Brain microvascular endothelial cell (primary cell): ENCODE data around the gene COA6.
"Not testable (repeated sequence)": the region's sequence is repeated elsewhere in the genome, so short reads cannot be mapped to it uniquely, and the experiment has no call there.

Experiments used
- DNase-seq: peaks from one replicate; pipeline ENCODE4 v3.0.0-alpha.2; 2020
- H3K27ac ChIP-seq: fragments of 250-450 bp; sonication (Bioruptor Pico); 2 replicates; pipeline ENCODE4 v1.5.1; 2020; ENCODE audit warnings: mild to moderate bottlenecking, moderate library complexity
- H3K27me3 ChIP-seq: fragments of 250-450 bp; sonication (Bioruptor Pico); replicated peaks from 2 replicates; pipeline ENCODE4 v1.5.1; 2020; ENCODE audit warnings: mild to moderate bottlenecking
- H3K36me3 ChIP-seq: fragments of 250-450 bp; sonication (Bioruptor Pico); replicated peaks from 2 replicates; pipeline ENCODE4 v1.5.1; 2020; ENCODE audit warnings: mild to moderate bottlenecking
- H3K4me3 ChIP-seq: 2 replicates; pipeline ENCODE4 v1.5.1; 2011; ENCODE audit warnings: low read depth, mild to moderate bottlenecking, control low read depth, low read length, moderate library complexity
- CTCF ChIP-seq: IDR thresholded peaks from 2 replicates; pipeline ENCODE4 v1.5.1; 2011; ENCODE audit warnings: low read depth, mild to moderate bottlenecking, moderate library complexity, low read length, control low read depth, inconsistent platforms; ENCODE audit errors: missing control alignments
- in situ Hi-C: cut with HindIII; loops from 2 replicates; pipeline ENCODE4 v1.10.0; 2017; ENCODE audit warnings: low sequenced_read_pairs, low pct_ligation_motif_present

COA6 gene

GRCh38 chr1:234345237-234345636, 28.0 kb upstream of the COA6 start:
- no peak for DNase-seq
- H3K27me3 ChIP-seq: no peaks in the 10 kb centered on the region
- no peak for TF ChIP-seq CTCF
- in situ Hi-C loops: no loop called here
- no peaks in the 10 kb centered on the region for H3K36me3 ChIP-seq
- H3K27ac ChIP-seq: no peak overlapping the region
- no peak overlapping the region for H3K4me3 ChIP-seq

GRCh38 chr1:234348964-234349363, 24.3 kb upstream of the COA6 start:
- Histone ChIP-seq H3K27ac (no peak overlapping the region), H3K36me3 (no peaks in the 10 kb centered on the region), H3K27me3 (no peaks in the 10 kb centered on the region), H3K4me3 (no peak overlapping the region)
- no peak for TF ChIP-seq CTCF
- in situ Hi-C loops: no loop called here
- no peak for DNase-seq

DNA sequence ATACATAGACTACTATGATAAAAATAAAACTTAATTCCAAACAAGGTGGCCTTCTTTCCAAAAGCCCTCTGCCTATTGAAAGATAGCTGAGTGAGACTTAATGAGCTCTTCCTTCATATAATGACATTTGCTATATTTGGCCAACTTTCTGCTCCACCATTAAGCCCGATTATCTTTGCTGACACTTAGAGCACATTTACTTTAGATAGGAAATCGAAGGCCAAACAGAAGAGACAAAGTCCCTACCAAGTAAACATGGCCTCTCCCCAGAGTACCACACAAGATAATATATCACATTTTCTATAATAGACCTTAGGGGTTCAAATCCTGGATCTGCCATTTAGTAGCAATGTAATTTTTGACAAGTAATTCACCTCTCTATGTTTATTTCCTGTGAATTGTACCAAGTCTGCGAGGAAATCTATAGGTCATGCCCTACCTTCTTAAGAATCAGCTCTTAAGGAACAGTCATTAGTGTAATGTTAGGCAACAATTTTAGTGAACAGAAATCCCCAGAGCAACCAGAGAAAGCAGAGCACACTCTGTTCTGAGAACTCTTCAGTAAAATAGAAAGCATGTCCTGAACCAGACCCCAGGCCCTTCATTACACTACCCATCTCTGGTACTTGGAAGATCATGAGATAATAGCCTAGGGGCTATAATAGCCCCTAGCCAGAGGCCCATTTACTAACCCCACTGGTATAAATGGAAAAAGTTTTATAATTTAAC, 17.3 kb upstream of the COA6 start:
- DNase-seq: no peak
- no peak for TF ChIP-seq CTCF
- Histone ChIP-seq H3K27me3 (no peaks in the 10 kb centered on the region), H3K36me3 (no peaks in the 10 kb centered on the region), H3K4me3 (no peak overlapping the region), H3K27ac (no peak overlapping the region)
- in situ Hi-C loops: no loop called here

DNA sequence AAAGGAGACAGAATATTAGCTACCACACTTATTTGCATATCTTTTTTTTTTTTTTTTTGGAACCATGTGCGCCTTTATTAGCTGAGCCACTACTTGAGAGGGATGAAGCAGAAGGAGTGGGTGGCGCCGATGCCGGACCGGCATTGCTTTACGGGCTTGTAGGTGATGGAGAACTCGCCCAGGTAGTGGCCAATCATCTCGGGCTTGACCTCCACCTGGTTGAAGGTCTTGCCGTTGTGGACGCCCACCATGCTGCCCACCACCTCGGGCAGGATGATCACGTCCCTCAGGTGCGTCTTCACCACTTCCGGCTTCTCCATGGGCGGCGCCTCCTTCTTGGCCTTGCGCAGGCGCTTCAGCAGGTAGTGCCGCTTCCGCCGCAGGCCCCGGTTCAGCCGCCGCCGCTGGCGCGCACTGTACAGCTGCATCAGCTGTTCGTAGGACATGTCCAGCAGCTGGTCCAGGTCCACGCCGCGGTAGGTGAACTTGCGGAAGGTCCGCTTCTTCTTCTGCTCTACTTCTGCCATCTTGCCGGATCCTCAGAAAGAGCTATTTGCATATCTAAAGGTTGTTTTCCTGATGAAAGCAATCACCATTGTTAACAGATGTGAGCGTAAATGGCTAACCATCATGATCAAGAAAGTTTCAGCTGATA, 16.5 kb upstream of the COA6 start:
- H3K27me3 ChIP-seq, in situ Hi-C loops, H3K36me3 ChIP-seq, DNase-seq, H3K27ac ChIP-seq: not testable (repeated sequence)
- peak overlapping the region; percentile 42 for H3K4me3 ChIP-seq

DNA sequence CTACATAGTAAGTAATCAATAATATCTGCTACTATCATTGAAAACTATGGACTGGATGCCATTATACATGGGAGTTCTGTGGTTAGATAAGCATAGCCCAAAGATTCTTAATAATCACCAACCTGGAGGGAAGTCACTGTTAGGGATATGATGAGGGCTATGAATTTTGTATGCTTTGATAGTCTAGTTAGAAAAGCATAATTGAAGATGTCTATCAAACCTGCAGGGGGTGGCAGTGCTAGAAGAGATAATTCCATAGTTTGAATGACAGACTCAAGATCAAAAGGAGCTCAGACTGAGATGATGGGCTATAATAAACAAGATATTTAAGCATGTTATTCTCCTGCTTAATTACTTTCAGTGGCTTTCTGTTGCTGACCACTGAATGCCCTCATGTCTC, 15.4 kb upstream of the COA6 start:
- in situ Hi-C loops: no loop called here
- Histone ChIP-seq H3K27me3 (no peaks in the 10 kb centered on the region), H3K27ac (no peak overlapping the region), H3K36me3 (no peaks in the 10 kb centered on the region), H3K4me3 (no peak overlapping the region)
- TF ChIP-seq CTCF: no peak
- DNase-seq: no peak

GRCh38 chr1:234361102-234361603, 12.1 kb upstream of the COA6 start:
- TF ChIP-seq CTCF: no peak
- no peak for DNase-seq
- H3K36me3 ChIP-seq: no peaks in the 10 kb centered on the region
- no peak overlapping the region for H3K27ac ChIP-seq
- H3K4me3 ChIP-seq: no peak overlapping the region
- no peaks in the 10 kb centered on the region for H3K27me3 ChIP-seq
- in situ Hi-C loops: no loop called here
